GM12864 (cell line): ENCODE measurements around the gene BDNF.
"Not testable (repeated sequence)": the region's sequence is repeated elsewhere in the genome, so short reads cannot be mapped to it uniquely, and the experiment has no call there.

Experiments used
- DNase-seq: peaks from one replicate; pipeline ENCODE4 v3.0.0-alpha.2; 2011; ENCODE audit warnings: low read depth
- H3K4me3 ChIP-seq: 2 replicates; pipeline ENCODE4 v1.5.1; 2011; ENCODE audit warnings: mild to moderate bottlenecking, low read depth, low read length, control low read depth
- CTCF ChIP-seq: IDR thresholded peaks from 2 replicates; pipeline ENCODE4 v1.5.1; 2011; ENCODE audit warnings: low read depth, mild to moderate bottlenecking, moderate library complexity, low read length, control low read depth, inconsistent platforms; ENCODE audit errors: missing control alignments

BDNF gene

GRCh38 chr11:27672836-27673464 lies 27.3 kb downstream of the BDNF start:
- TF ChIP-seq CTCF: no peak
- DNase-seq: no peak
- H3K4me3 ChIP-seq: no peak overlapping the region

DNA sequence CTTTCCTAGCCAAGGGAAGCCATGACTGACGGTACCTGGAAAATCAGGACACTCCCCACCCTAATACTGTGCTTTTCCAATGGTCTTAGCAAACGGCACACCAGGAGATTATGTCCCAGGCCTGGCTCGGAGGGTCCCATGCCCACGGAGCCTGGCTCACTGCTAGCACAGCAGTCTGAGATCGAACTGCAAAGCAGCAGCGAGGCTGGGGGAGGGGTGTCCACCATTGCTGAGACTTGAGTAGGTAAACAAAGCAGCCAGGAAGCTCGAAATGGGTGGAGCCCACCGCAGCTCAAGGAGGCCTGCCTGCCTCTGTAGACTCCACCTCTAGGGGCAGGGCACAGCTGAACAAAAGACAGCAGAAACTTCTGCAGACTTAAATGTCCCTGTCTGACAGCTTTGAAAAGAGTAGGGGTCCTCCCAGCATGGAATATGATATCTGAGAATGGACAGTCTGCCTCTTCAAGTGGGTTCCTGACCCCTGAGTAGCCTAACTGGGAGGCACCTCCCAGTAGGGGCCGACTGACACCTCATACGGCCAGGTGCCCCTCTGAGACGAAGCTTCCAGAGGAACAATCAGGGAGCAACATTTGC lies 34.6 kb downstream of the BDNF start:
- H3K4me3 ChIP-seq: not testable (repeated sequence)

GRCh38 chr11:27663326-27663725 lies 36.9 kb downstream of the BDNF start:
- no peak overlapping the region for H3K4me3 ChIP-seq
- DNase-seq: no peak

More for the DNA sequence above, 34.6 kb downstream of the BDNF start:
- DNase-seq: not testable (repeated sequence)

GRCh38 chr11:27660171-27660570 lies 40.1 kb downstream of the BDNF start:
- no peak for TF ChIP-seq CTCF
- no peak overlapping the region for H3K4me3 ChIP-seq
- no peak for DNase-seq

More at GRCh38 chr11:27663326-27663725, 36.9 kb downstream of the BDNF start:
- no peak for TF ChIP-seq CTCF

DNA sequence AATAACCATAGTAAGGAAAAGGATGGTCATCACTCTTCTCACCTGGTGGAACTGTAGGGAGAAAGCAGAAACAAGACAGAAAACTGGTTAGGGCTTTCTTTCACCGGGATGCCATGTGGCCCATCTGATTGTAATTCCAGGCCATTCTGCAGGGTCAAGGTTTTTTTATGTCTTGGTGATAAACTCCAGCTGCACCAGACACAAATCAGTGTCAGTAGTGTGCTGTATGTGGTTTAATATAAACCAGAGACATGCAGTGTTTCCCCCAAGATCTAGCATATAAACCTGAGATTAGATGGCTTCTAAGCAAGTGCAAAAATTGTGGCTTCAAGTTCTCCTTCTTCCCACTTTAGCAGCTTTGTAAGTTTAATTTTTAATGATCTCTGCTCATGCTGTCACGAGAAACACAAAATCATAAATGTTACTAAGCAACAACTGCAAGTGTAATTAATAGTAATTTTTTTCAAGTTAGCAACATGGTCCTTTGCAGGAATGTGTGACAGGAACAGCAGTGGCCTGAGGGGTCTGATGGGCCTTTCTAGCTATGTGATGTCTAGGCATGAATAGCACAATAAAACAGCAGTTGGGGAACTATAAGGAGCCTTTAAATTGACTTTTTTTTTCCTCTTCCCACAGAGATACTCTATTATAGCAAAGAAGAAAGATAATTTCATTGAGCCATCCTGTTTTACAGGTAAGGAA lies 41.6 kb downstream of the BDNF start:
- H3K4me3 ChIP-seq: no peak overlapping the region
- no peak for DNase-seq
- no peak for TF ChIP-seq CTCF

- no peak overlapping the region for H3K4me3 ChIP-seq
- no peak for DNase-seq
- no peak for TF ChIP-seq CTCF
Observed at GRCh38 chr11:27656806-27657483, 43.3 kb downstream of the BDNF start.

GRCh38 chr11:27656320-27656719 lies 43.9 kb downstream of the BDNF start:
- no peak for TF ChIP-seq CTCF
- H3K4me3 ChIP-seq: no peak overlapping the region
- no peak for DNase-seq
